HL-60/S4 treated with phorbol 12-myristate 13-acetate at 8.2 ng/mL for 4 days and 3 days (cell line): ENCODE measurements around the gene RHBDL2.
"Not testable (repeated sequence)": the region's sequence is repeated elsewhere in the genome, so short reads cannot be mapped to it uniquely, and the experiment has no call there.

ENCODE experiments used
- in situ Hi-C: fragments of 300-500 bp; cut with MboI; formaldehyde crosslinking; loops from 2 replicates; pipeline ENCODE4 v1.15.0; 2022; ENCODE audit warnings: low sequenced_read_pairs

The RHBDL2 gene, protein sequence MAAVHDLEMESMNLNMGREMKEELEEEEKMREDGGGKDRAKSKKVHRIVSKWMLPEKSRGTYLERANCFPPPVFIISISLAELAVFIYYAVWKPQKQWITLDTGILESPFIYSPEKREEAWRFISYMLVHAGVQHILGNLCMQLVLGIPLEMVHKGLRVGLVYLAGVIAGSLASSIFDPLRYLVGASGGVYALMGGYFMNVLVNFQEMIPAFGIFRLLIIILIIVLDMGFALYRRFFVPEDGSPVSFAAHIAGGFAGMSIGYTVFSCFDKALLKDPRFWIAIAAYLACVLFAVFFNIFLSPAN

GRCh38 chr1:38941527-38942019 lies at the start of gene RHBDL2:
Gene RHBDL2, minus strand, starts transcription at chr1:38941830. Its CDS starts 22,618 bp downstream, at chr1:38919212.
- in situ Hi-C loops: no loop called here

- in situ Hi-C loops: no loop called here
Observed at GRCh38 chr1:38990738-38991637, 49.4 kb upstream of the RHBDL2 start, which contains the start of gene AKIRIN1. Gene AKIRIN1, plus strand, starts transcription at chr1:38991276. Its CDS starts 105 bp downstream, at chr1:38991381.

GRCh38 chr1:38990386-38990737 lies 48.7 kb upstream of the RHBDL2 start:
- in situ Hi-C loops: no loop called here

DNA sequence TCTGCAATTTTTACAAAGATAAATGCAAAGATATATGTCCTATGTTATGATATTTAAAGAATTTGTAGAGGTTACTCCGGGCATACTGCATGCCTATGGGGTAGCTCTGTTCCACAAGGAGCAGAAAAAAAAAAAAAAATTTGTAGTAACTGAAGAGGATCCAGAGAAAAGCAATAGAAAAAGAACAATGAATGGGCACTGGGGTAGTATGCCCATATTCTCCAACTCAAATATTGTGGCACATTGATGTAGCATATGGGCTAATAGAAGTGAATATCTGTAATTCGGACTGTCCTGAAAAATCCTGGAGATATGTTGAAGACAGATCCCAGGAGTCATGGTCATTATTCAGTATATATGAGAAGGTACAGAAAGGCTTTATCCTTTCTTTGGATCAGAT lies 48.3 kb upstream of the RHBDL2 start:
- in situ Hi-C loops: no loop called here

DNA sequence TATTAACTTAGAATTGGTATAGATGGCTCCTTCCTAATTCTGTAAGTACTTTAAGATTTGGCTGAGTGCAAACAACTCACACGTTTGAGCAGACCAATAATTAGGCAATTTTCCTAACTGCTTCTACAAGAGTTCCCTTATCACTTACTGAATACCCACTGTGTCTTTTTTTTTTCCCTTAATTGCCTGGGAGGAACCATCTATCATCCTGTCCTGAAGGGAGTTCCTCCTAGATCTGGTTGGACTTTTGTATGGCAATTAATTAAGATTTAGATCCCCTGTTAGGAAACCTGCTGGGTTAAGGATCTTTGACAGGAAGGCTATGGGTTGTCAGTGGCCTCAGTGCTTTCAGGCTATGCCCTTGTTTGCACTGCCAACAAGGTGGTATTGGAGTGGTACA lies 37.8 kb upstream of the RHBDL2 start:
- in situ Hi-C loops: not testable (repeated sequence)

- in situ Hi-C loops: not testable (repeated sequence)
Observed at GRCh38 chr1:38978245-38978542, 36.6 kb upstream of the RHBDL2 start.

- in situ Hi-C loops: not testable (repeated sequence)
Observed at GRCh38 chr1:38977399-38978244, 36.0 kb upstream of the RHBDL2 start.

- in situ Hi-C loops: no loop called here
Observed at GRCh38 chr1:38973659-38974437, 32.2 kb upstream of the RHBDL2 start.

- in situ Hi-C loops: not testable (repeated sequence)
Observed at GRCh38 chr1:38973145-38973544, 31.5 kb upstream of the RHBDL2 start.

GRCh38 chr1:38964140-38964548 lies 22.5 kb upstream of the RHBDL2 start:
- in situ Hi-C loops: no loop called here

GRCh38 chr1:38962560-38962959 lies 20.9 kb upstream of the RHBDL2 start:
- in situ Hi-C loops: no loop called here

- in situ Hi-C loops: no loop called here
Observed at GRCh38 chr1:38962113-38962512, 20.5 kb upstream of the RHBDL2 start.

DNA sequence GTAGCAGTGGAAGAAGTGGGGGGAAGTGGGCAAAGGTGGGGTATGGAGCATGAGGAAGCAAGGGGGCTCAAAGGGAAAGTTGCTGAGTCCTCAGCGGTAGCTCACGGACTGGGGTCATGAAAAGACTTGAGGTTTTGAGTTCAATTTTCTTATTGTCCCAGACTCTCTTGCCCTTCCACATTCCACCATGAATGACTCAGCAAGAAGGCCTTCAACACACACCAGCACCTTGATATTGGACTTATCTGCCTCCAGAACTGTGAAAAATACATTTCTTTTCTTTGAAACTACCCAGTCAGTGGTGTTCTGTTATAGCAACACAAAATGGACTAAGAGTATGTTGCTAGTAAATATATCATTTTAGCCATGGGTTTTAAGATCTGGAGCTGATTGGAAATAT lies 17.3 kb upstream of the RHBDL2 start:
- in situ Hi-C loops: no loop called here

DNA sequence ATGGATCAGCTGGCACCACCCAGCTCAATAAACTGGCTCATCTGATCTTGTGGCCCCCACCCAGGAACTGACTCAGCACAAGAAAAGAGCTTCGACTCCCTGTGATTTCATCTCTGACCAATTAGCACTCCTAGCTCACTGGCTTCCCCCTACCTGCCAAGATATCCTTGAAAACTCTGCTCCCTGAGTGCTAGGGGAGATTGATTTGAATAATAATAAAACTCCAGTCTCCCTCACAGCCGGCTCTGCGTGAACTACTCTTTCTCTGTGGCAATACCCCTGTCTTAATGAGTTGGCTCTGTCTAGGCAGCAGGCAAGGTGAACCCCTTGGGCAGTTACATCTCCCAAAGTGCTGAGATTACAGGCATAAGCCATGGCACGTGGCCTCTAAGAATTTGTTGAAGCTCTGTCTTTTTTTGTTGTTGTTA lies 11.8 kb upstream of the RHBDL2 start:
- in situ Hi-C loops: no loop called here

DNA sequence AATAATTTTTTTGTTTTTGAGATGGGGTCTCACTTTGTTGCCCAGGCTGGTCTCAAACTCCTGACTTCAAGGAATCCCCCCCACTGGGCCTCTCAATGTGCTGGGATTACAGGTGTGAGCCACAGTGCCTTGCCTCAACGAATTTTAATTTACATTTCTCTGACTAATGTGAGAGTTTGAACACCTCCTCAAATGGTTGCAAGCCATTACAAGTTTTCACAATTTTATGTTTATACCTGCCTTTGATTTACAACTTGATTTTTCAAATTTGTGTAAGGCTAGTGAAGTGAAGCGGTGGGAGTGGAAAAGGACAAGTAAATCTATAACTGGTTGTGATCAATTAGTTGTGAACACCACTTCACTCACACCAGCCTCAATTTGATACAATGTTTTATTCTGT lies 8.9 kb upstream of the RHBDL2 start:
- in situ Hi-C loops: no loop called here

GRCh38 chr1:38944547-38944946 lies 2.9 kb upstream of the RHBDL2 start:
- in situ Hi-C loops: no loop called here

GRCh38 chr1:38942664-38943428 lies 1.2 kb upstream of the RHBDL2 start:
- in situ Hi-C loops: no loop called here

GRCh38 chr1:38941093-38941492 lies 537 bp downstream of the RHBDL2 start:
- in situ Hi-C loops: no loop called here

GRCh38 chr1:38940339-38941047 lies 1.1 kb downstream of the RHBDL2 start:
- in situ Hi-C loops: no loop called here
